Panc1 (cell line): ENCODE measurements around the gene NUP210L. TPM values are rescaled to one million over a fixed set of nuclear protein-coding genes. Genes with fewer than 3 reads are reported as not detected.

Experiments used
- ATAC-seq: fragments of 200-7000 bp; cut with Tn5 transposase; 2 replicates; pipeline ENCODE4 v1.9.1; 2020; ENCODE audit warnings: mild to moderate bottlenecking, moderate library complexity
- BruUV-seq: library from RNA; stranded (reverse); fragments of 400-500 nt; replicated peaks from 2 replicates; lab custom pipeline; 2021; lab: Mats Ljungman, UMichigan
- CTCF ChIA-PET: fragments of 300-600 bp; sonication (Branson Sonifier 250); formaldehyde crosslinking; loops from one replicate; lab custom pipeline; 2022; ENCODE audit warnings: antibody characterized with exemption; lab: Charles Lee
- POLR2A ChIA-PET: fragments of 300-600 bp; sonication (Branson Sonifier 250); formaldehyde crosslinking; loops from one replicate; lab custom pipeline; 2022; ENCODE audit warnings: antibody characterized with exemption; lab: Charles Lee
- DNase-seq: peaks from one replicate; pipeline ENCODE4 v3.0.0-alpha.2; 2010; ENCODE audit warnings: low read depth, low spot score
- H3K27ac ChIP-seq: 2 replicates; pipeline ENCODE4 v1.5.1; 2011; ENCODE audit warnings: mild to moderate bottlenecking, low read length, inconsistent platforms
- H3K27me3 ChIP-seq: fragments of 200-500 bp; sonication (Bioruptor generic); 2 replicates; pipeline ENCODE4 v1.6.0; 2014; ENCODE audit warnings: low read length, inconsistent platforms; ENCODE audit not compliant: control insufficient read depth, insufficient read depth
- H3K36me3 ChIP-seq: fragments of 200-500 bp; sonication (Bioruptor generic); 2 replicates; pipeline ENCODE4 v1.5.1; 2014; ENCODE audit warnings: inconsistent platforms, mild to moderate bottlenecking, low read length, moderate library complexity; ENCODE audit not compliant: control insufficient read depth, insufficient read depth
- H3K4me1 ChIP-seq: 2 replicates; pipeline ENCODE4 v1.5.1; 2011; ENCODE audit warnings: inconsistent platforms, mild to moderate bottlenecking, low read length, moderate library complexity; ENCODE audit not compliant: control insufficient read depth, insufficient read depth
- H3K4me3 ChIP-seq, 2 experiments: 2 replicates each; pipeline ENCODE4 v1.5.1; 2011 to 2012; ENCODE audit warnings: low read depth in 2 of 2, low read length in 2 of 2, mild to moderate bottlenecking in 2 of 2, inconsistent platforms in 1 of 2, moderate library complexity in 1 of 2
- H3K9me3 ChIP-seq: fragments of 200-500 bp; sonication (Bioruptor generic); 2 replicates; pipeline ENCODE4 v1.5.1; 2014; ENCODE audit warnings: low read depth, mild to moderate bottlenecking, inconsistent platforms, low read length, moderate library complexity; ENCODE audit not compliant: control insufficient read depth, insufficient read depth
- CTCF ChIP-seq: fragments of 450-650 bp; IDR thresholded peaks from 2 replicates; pipeline ENCODE4 v1.5.1; 2017; ENCODE audit warnings: mild to moderate bottlenecking
- POLR2AphosphoS5 ChIP-seq: IDR thresholded peaks from 2 replicates; pipeline ENCODE4 v1.6.1; 2012; ENCODE audit warnings: mild to moderate bottlenecking, low read depth, low read length, moderate library complexity
- REST ChIP-seq, 2 experiments: IDR thresholded peaks; 2 replicates each; pipeline ENCODE4 v1.6.1; 2011 to 2012; ENCODE audit warnings: low read depth in 2 of 2, control low read depth in 1 of 2, low read length in 1 of 2, mild to moderate bottlenecking in 1 of 2, moderate library complexity in 1 of 2; ENCODE audit not compliant: insufficient read depth in 1 of 2
- SIN3A ChIP-seq: IDR thresholded peaks from 2 replicates; pipeline ENCODE4 v1.6.1; 2012; ENCODE audit warnings: low read depth, mild to moderate bottlenecking, low read length, moderate library complexity, borderline replicate concordance; ENCODE audit not compliant: insufficient read depth
- TCF7L2 ChIP-seq: IDR thresholded peaks from 2 replicates; pipeline ENCODE4 v1.6.1; 2011; ENCODE audit warnings: mild to moderate bottlenecking, low read depth, low read length, inconsistent platforms
- in situ Hi-C: cut with HindIII; loops from 2 replicates; pipeline ENCODE4 v1.10.0; 2016; ENCODE audit warnings: low sequenced_read_pairs, low pct_unique_long_range_greater_than_20kb
- intact Hi-C: fragments of 100-400 bp; cut with micrococcal nuclease; formaldehyde crosslinking; loops from one replicate; pipeline ENCODE4 v1.10.0; 2022; ENCODE audit not compliant: unreplicated experiment
- total RNA-seq: library from RNA; stranded (reverse); gene quantifications from one replicate; pipeline ENCODE4 v1.2.1, GENCODE V29; 2021; ENCODE audit not compliant: unreplicated experiment

NUP210L gene
- total RNA-seq, 1 experiment from 2014 or later: 0.05 TPM

- Histone ChIP-seq H3K4me3 (peak within 1 kb of the TSS; percentile 66 to 70), H3K36me3 (no peaks in the 10 kb centered on the region; the same call in 1 of the 2 replicates), H3K4me1 (peaks cover 13% of the 10 kb centered on the region; the same call in 1 of the 2 replicates), H3K27me3 (no peaks in the 10 kb centered on the region), H3K27ac (peak within 1 kb of the TSS; percentile 97), H3K9me3 (no peaks in the 10 kb centered on the region)
- ATAC-seq (peak; percentile 84), DNase-seq (peak; percentile 83)
- ChIA-PET CTCF (interaction anchor here (0.5 to 1.4 kb wide), 5 partner anchors 10 to 289 kb away, joined by 5 to 9 read pairs (median 6); partner anchors contain the start of genes DENND4B, JTB and NPR1), POLR2A (interaction anchor here (0.6 to 1.4 kb wide), 4 partner anchors 10 to 66 kb away, joined by 3 to 4 read pairs (median 4); partner anchors contain the start of genes JTB and RPS27)
- TF ChIP-seq CTCF (no peak), SIN3A (peak; percentile 85), POLR2AphosphoS5 (peak; percentile 66), TCF7L2 (no peak), REST (IDR thresholded peaks at IDR 0.05; ENCODE audit: insufficient read depth in 1 of 2, low read depth in 2 of 2, low read length in 1 of 2) (peak in 1 of 2 experiments; percentile 22; a peak in 1 of 4 replicates)
- intact Hi-C loops (no loop called here), in situ Hi-C loops (no loop called here)
- TSS peak; percentile 30 for BruUV-seq
Observed at GRCh38 chr1:153967107-153967999, 187.5 kb downstream of the NUP210L start, which contains the start of gene CREB3L4. Gene CREB3L4 (plus strand): TSS chr1:153967902. CDS start chr1:153968526, 624 bp downstream.

- CTCF ChIA-PET: interaction anchor here (1.0 kb wide), 1 partner anchor 286 kb away, joined by 4 read pairs; the partner anchor contains the start of gene NPR1
- ATAC-seq (peak; percentile 40), DNase-seq (no peak)
- POLR2A ChIA-PET: interaction anchor here (0.7 kb wide), 1 partner anchor 146 kb away, joined by 9 read pairs; no protein-coding TSS in a partner anchor
- H3K36me3 ChIP-seq: no peaks in the 10 kb centered on the region; the same call in 1 of the 2 replicates
- no peaks in the 10 kb centered on the region for H3K9me3 ChIP-seq
- in situ Hi-C loops: loop anchor here (5.0 kb wide), 1 partner anchor 77 kb away; no protein-coding TSS in a partner anchor
- intact Hi-C loops: no loop called here
- no peaks in the 10 kb centered on the region for H3K27me3 ChIP-seq
- TF ChIP-seq SIN3A (no peak), REST (IDR thresholded peaks at IDR 0.05; ENCODE audit: insufficient read depth in 1 of 2, low read depth in 2 of 2, low read length in 1 of 2) (no peak), TCF7L2 (no peak), POLR2AphosphoS5 (0 out of 2 replicates have a peak, but pooled peaks have one; percentile 23)
- BruUV-seq: TSS peak; percentile 82
- H3K4me1 ChIP-seq: peaks cover 29% of the 10 kb centered on the region
- peak overlapping the region; percentile 94 for H3K27ac ChIP-seq
- H3K4me3 ChIP-seq: peak overlapping the region; percentile 60 to 95
Observed at GRCh38 chr1:153963850-153964331, 191.0 kb downstream of the NUP210L start.
